Measurements from ENCODE around the gene MORN3.

- TF ChIP-seq CTCF (IDR thresholded peaks at IDR 0.05) (no peak), EZH2 (IDR thresholded peaks at IDR 0.05; ENCODE audit: borderline replicate concordance, insufficient read depth, low read depth, low read length, poor library complexity, severe bottlenecking) (no peak)
These were observed 15.5 kb downstream of the MORN3 start for GRCh38 chr12:121653999-121654398.

Data from B cell (primary cell).